ENCODE measurements around the gene IRGQ.

- no peak for TF ChIP-seq POLR2AphosphoS5 (IDR thresholded peaks at IDR 0.05)
- TF ChIP-seq, protein P1, sequence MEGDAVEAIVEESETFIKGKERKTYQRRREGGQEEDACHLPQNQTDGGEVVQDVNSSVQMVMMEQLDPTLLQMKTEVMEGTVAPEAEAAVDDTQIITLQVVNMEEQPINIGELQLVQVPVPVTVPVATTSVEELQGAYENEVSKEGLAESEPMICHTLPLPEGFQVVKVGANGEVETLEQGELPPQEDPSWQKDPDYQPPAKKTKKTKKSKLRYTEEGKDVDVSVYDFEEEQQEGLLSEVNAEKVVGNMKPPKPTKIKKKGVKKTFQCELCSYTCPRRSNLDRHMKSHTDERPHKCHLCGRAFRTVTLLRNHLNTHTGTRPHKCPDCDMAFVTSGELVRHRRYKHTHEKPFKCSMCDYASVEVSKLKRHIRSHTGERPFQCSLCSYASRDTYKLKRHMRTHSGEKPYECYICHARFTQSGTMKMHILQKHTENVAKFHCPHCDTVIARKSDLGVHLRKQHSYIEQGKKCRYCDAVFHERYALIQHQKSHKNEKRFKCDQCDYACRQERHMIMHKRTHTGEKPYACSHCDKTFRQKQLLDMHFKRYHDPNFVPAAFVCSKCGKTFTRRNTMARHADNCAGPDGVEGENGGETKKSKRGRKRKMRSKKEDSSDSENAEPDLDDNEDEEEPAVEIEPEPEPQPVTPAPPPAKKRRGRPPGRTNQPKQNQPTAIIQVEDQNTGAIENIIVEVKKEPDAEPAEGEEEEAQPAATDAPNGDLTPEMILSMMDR (IDR thresholded peaks at IDR 0.05; ENCODE audit: poor library complexity, severe bottlenecking) = no peak
- TF ChIP-seq EZH2 (IDR thresholded peaks at IDR 0.05; ENCODE audit: borderline replicate concordance, insufficient read depth, low read length, poor library complexity, severe bottlenecking) = no peak
- no peak for TF ChIP-seq RAD21 (conservative IDR thresholded peaks at IDR 0.05)
Measured at GRCh38 chr19:43552198-43552450, 43.8 kb downstream of the IRGQ start.
